Measurements from ENCODE around the gene UBE2H. TPM values are rescaled to one million over a fixed set of nuclear protein-coding genes. Genes with fewer than 3 reads are reported as not detected.
A peak's percentile ranks its signal among the peaks of the same experiment; 100 is the strongest.

Gene UBE2H
- total RNA-seq, 1 experiment from 2014 or later: 28.8 TPM

GRCh38 chr7:129855935-129856717 is 96.6 kb downstream of the UBE2H start:
- Histone ChIP-seq H3K4me3 (ENCODE audit: low read depth, low read length, poor library complexity, severe bottlenecking) (no peak overlapping the region), H3K27ac (ENCODE audit: low read depth, low read length, poor library complexity, severe bottlenecking) (no peak overlapping the region), H3K36me3 (ENCODE audit: insufficient read depth, low read length, poor library complexity, severe bottlenecking) (no peaks in the 10 kb centered on the region), H3K9me3 (ENCODE audit: low read depth, low read length, poor library complexity, severe bottlenecking) (no peaks in the 10 kb centered on the region), H3K4me1 (ENCODE audit: insufficient read depth, low read length, poor library complexity, severe bottlenecking) (peaks cover 22% of the 10 kb centered on the region), H3K27me3 (replicated peaks; ENCODE audit: insufficient read depth, low read depth, low read length, poor library complexity) (no peaks in the 10 kb centered on the region)
- CTCF ChIA-PET: no interaction called here
- BruUV-seq (replicated peaks): no TSS peak
- POLR2A ChIA-PET (ENCODE audit: low non-redundant PET): no interaction called here
- intact Hi-C loops (cut with micrococcal nuclease; ENCODE audit: unreplicated experiment): no loop called here
- DNase-seq (ENCODE audit: low spot score): no peak
- TF ChIP-seq CTCF (conservative IDR thresholded peaks at IDR 0.05; ENCODE audit: low read depth, low read length) (no peak), EZH2 (IDR thresholded peaks at IDR 0.05; ENCODE audit: borderline replicate concordance, low read depth, low read length, poor library complexity, severe bottlenecking) (no peak)

- intact Hi-C loops (cut with micrococcal nuclease; ENCODE audit: unreplicated experiment): no loop called here
- DNase-seq (ENCODE audit: low spot score): peak; percentile 18
- Histone ChIP-seq H3K27me3 (replicated peaks; ENCODE audit: insufficient read depth, low read depth, low read length, poor library complexity) (no peaks in the 10 kb centered on the region), H3K27ac (ENCODE audit: low read depth, low read length, poor library complexity, severe bottlenecking) (no peak overlapping the region), H3K36me3 (ENCODE audit: insufficient read depth, low read length, poor library complexity, severe bottlenecking) (no peaks in the 10 kb centered on the region), H3K4me3 (ENCODE audit: low read depth, low read length, poor library complexity, severe bottlenecking) (no peak overlapping the region), H3K9me3 (ENCODE audit: low read depth, low read length, poor library complexity, severe bottlenecking) (no peaks in the 10 kb centered on the region), H3K4me1 (ENCODE audit: insufficient read depth, low read length, poor library complexity, severe bottlenecking) (peaks cover 22% of the 10 kb centered on the region)
- ChIA-PET CTCF (no interaction called here), POLR2A (ENCODE audit: low non-redundant PET) (no interaction called here)
- BruUV-seq (replicated peaks): TSS peak; percentile 18
- no peak for TF ChIP-seq CTCF (conservative IDR thresholded peaks at IDR 0.05; ENCODE audit: low read depth, low read length)
- no peak for TF ChIP-seq EZH2 (IDR thresholded peaks at IDR 0.05; ENCODE audit: borderline replicate concordance, low read depth, low read length, poor library complexity, severe bottlenecking)
Observed at GRCh38 chr7:129855234-129855673, 97.5 kb downstream of the UBE2H start.

- TF ChIP-seq EZH2 (IDR thresholded peaks at IDR 0.05; ENCODE audit: borderline replicate concordance, low read depth, low read length, poor library complexity, severe bottlenecking) (no peak), CTCF (conservative IDR thresholded peaks at IDR 0.05; ENCODE audit: low read depth, low read length) (no peak)
- no peak for DNase-seq (ENCODE audit: low spot score)
- H3K36me3 ChIP-seq (ENCODE audit: insufficient read depth, low read length, poor library complexity, severe bottlenecking): no peaks in the 10 kb centered on the region
- CTCF ChIA-PET: no interaction called here
- no peaks in the 10 kb centered on the region for H3K27me3 ChIP-seq (replicated peaks; ENCODE audit: insufficient read depth, low read depth, low read length, poor library complexity)
- intact Hi-C loops (cut with micrococcal nuclease; ENCODE audit: unreplicated experiment): no loop called here
- peaks cover 22% of the 10 kb centered on the region for H3K4me1 ChIP-seq (ENCODE audit: insufficient read depth, low read length, poor library complexity, severe bottlenecking)
- no peaks in the 10 kb centered on the region for H3K9me3 ChIP-seq (ENCODE audit: low read depth, low read length, poor library complexity, severe bottlenecking)
- POLR2A ChIA-PET (ENCODE audit: low non-redundant PET): no interaction called here
- no peak overlapping the region for H3K4me3 ChIP-seq (ENCODE audit: low read depth, low read length, poor library complexity, severe bottlenecking)
- BruUV-seq (replicated peaks): no TSS peak
- no peak overlapping the region for H3K27ac ChIP-seq (ENCODE audit: low read depth, low read length, poor library complexity, severe bottlenecking)
Observed at GRCh38 chr7:129854401-129854800, 98.4 kb downstream of the UBE2H start.

Measured in A673 (cell line).